ENCODE results near the gene PCDHGC5. TPM values are rescaled to one million over a fixed set of nuclear protein-coding genes. Genes with fewer than 3 reads are reported as not detected.
A peak's percentile ranks its signal among the peaks of the same experiment; 100 is the strongest.

PCDHGC5 gene
- total and polyA plus RNA-seq, 9 of the 15 experiments (the other 6 are each of a cell fraction or from before 2014, with no cell fraction given), result not detected

GRCh38 chr5:141512390-141512910, 23.6 kb downstream of the PCDHGC5 start:
- intact Hi-C loops (cut with micrococcal nuclease), result loop anchor here (5.0 to 10.0 kb wide), 3 partner anchors 90 to 278 kb away; partner anchors contain the start of genes PCDHGA11 and PCDHGA3
- CTCF ChIA-PET (ENCODE audit: low intra/inter-chr PET ratio), result interaction anchor here (0.5 to 1.1 kb wide), 4 partner anchors 12 to 186 kb away, joined by 3 to 5 read pairs (median 3); partner anchors contain the start of genes PCDHGB1 and PCDHGB2
- 0 out of 2 replicates have a peak, but pooled peaks have one; percentile 30 for TF ChIP-seq POLR2AphosphoS5 (IDR thresholded peaks at IDR 0.05; ENCODE audit: control insufficient read depth, insufficient read depth, low read depth, low read length)
- TF ChIP-seq ZNF224 (CRISPR knock-in tag; IDR thresholded peaks at IDR 0.05), result no peak
- 0 out of 2 replicates have a peak, but pooled peaks have one; percentile 14 for TF ChIP-seq POLR2A (conservative IDR thresholded peaks at IDR 0.05)
- TF ChIP-seq ZBTB7A (IDR thresholded peaks at IDR 0.05; ENCODE audit: borderline replicate concordance, control insufficient read depth, low read depth, low read length), result 0 out of 2 replicates have a peak, but pooled peaks have one; percentile 19
- TF ChIP-seq FOXP4 (CRISPR knock-in tag; IDR thresholded peaks at IDR 0.05; ENCODE audit: borderline replicate concordance), result no peak
- no peak for TF ChIP-seq ARID4B (CRISPR knock-in tag; IDR thresholded peaks at IDR 0.05)
- peak; percentile 16; the same call in 1 of the 2 replicates for TF ChIP-seq MYNN (IDR thresholded peaks at IDR 0.05)
- TF ChIP-seq MYNN (CRISPR knock-in tag; IDR thresholded peaks at IDR 0.05), result no peak
- TF ChIP-seq SP1 (CRISPR knock-in tag; IDR thresholded peaks at IDR 0.05), result peak; percentile 25; the same call in 1 of the 2 replicates
- no peak for TF ChIP-seq ZNF232 (CRISPR knock-in tag; IDR thresholded peaks at IDR 0.05)
- no peak for TF ChIP-seq ZNF431 (CRISPR knock-in tag; IDR thresholded peaks at IDR 0.05)

More at GRCh38 chr5:141512390-141512910, 23.6 kb downstream of the PCDHGC5 start:
- FAIRE-seq (peak; percentile 44), DNase-seq (ENCODE audit: extremely low read depth in 1 of 4, low spot score in 3 of 4) (peak; percentile 85 to 89 (median 87)), ATAC-seq (peak; percentile 86)
- Histone ChIP-seq H3K4me1 (replicated peaks in 1 of 2; ENCODE audit: control insufficient read depth in 2 of 2, insufficient read depth in 2 of 2, low read length in 2 of 2) (peaks cover 5 to 17% of the 10 kb centered on the region in 2 experiments; a peak in 3 of 5 replicates), H4K20me1 (replicated peaks; ENCODE audit: control insufficient read depth, insufficient read depth, low read length) (no peaks in the 10 kb centered on the region), H3K9me3 (replicated peaks; ENCODE audit: control insufficient read depth, insufficient read depth, low read depth, low read length) (no peaks in the 10 kb centered on the region), H3K79me2 (ENCODE audit: control insufficient read depth, insufficient read depth, low read length) (no peaks in the 10 kb centered on the region), H3K4me2 (ENCODE audit: insufficient read depth, low read length) (no peak overlapping the region), H3K27ac (ENCODE audit: extremely low read depth, low read depth, low read length) (no peak overlapping the region), H2AFZ (ENCODE audit: low read depth, low read length) (no peak overlapping the region; the same call in 1 of the 2 replicates), H3K4me3 (no peak overlapping the region), H3K27me3 (ENCODE audit: control insufficient read depth in 2 of 2, insufficient read depth in 2 of 2, low read length in 2 of 2) (peaks cover 0 to 7% of the 10 kb centered on the region in 2 experiments; a peak in 1 of 5 replicates), H3K9me1 (ENCODE audit: control insufficient read depth, insufficient read depth, low read length) (peaks cover 8% of the 10 kb centered on the region), H3K36me3 (ENCODE audit: control insufficient read depth, insufficient read depth, low read length) (peaks cover 44% of the 10 kb centered on the region), H3K9ac (ENCODE audit: insufficient read depth in 1 of 2, low read depth in 2 of 2, low read length in 2 of 2) (0 out of 4 replicates have a peak overlapping the region, but pooled peaks of 1 of the 2 experiments have one; percentile 4)
- 66% methylated on average over 23 of the region's 28 CpGs for WGBS (ENCODE audit: insufficient coverage, low coverage, missing lambda C conversion rate)
- in situ Hi-C loops (cut with MboI), result no loop called here
- BruUV-seq (replicated peaks), result no TSS peak
- POLR2A ChIA-PET, result interaction anchor here (1.1 to 1.4 kb wide), 2 partner anchors 9 to 105 kb away, joined by 3 read pairs; no protein-coding TSS in a partner anchor

Measured in K562 (cell line).